ENCODE results near the gene CSF3. TPM values are rescaled to one million over a fixed set of nuclear protein-coding genes. Genes with fewer than 3 reads are reported as not detected.

The CSF3 gene
- total and polyA plus RNA-seq, 3 donors from 2014 or later, result 0.80 to 3.6 (median 2.4) TPM

DNA sequence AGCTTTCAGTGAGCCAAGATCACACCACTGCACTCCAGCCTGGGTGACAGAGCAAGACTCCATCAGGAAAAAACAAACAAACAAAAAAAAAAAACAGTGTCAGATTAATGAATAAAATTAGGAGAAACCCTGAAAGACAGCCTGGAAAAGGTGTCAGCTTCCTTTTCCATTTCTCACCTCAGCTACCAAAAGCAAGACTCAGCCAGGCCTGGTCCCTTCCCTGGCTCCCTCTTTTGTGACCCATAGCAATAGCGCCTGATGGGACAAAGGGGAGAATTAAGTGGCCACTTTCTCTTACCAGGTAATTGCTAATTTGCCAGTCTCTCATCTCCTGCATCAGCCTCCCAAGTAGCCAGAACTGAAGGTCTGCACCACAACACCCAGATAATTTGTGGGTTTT lies 43.6 kb downstream of the CSF3 start:
- no peaks in the 10 kb centered on the region for H3K27me3 ChIP-seq
- H3K36me3 ChIP-seq (ENCODE audit: low read depth, missing control alignments), result no peaks in the 10 kb centered on the region
- DNase-seq, result no peak
- intact Hi-C loops (cut with DNase I; ENCODE audit: low total_unique reads), result no loop called here
- peak overlapping the region; percentile 55 to 80 for H3K27ac ChIP-seq
- WGBS, 2 donors, result 92 to 100% methylated on average over 1 of the region's 1 CpG
- no peaks in the 10 kb centered on the region for H3K9me3 ChIP-seq
- H3K4me1 ChIP-seq, result peaks cover 17% of the 10 kb centered on the region
- no peak for TF ChIP-seq POLR2A (IDR thresholded peaks at IDR 0.05)
- TF ChIP-seq, protein P1, sequence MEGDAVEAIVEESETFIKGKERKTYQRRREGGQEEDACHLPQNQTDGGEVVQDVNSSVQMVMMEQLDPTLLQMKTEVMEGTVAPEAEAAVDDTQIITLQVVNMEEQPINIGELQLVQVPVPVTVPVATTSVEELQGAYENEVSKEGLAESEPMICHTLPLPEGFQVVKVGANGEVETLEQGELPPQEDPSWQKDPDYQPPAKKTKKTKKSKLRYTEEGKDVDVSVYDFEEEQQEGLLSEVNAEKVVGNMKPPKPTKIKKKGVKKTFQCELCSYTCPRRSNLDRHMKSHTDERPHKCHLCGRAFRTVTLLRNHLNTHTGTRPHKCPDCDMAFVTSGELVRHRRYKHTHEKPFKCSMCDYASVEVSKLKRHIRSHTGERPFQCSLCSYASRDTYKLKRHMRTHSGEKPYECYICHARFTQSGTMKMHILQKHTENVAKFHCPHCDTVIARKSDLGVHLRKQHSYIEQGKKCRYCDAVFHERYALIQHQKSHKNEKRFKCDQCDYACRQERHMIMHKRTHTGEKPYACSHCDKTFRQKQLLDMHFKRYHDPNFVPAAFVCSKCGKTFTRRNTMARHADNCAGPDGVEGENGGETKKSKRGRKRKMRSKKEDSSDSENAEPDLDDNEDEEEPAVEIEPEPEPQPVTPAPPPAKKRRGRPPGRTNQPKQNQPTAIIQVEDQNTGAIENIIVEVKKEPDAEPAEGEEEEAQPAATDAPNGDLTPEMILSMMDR (IDR thresholded peaks at IDR 0.05), result no peak
- no peak overlapping the region for H3K4me3 ChIP-seq

DNA sequence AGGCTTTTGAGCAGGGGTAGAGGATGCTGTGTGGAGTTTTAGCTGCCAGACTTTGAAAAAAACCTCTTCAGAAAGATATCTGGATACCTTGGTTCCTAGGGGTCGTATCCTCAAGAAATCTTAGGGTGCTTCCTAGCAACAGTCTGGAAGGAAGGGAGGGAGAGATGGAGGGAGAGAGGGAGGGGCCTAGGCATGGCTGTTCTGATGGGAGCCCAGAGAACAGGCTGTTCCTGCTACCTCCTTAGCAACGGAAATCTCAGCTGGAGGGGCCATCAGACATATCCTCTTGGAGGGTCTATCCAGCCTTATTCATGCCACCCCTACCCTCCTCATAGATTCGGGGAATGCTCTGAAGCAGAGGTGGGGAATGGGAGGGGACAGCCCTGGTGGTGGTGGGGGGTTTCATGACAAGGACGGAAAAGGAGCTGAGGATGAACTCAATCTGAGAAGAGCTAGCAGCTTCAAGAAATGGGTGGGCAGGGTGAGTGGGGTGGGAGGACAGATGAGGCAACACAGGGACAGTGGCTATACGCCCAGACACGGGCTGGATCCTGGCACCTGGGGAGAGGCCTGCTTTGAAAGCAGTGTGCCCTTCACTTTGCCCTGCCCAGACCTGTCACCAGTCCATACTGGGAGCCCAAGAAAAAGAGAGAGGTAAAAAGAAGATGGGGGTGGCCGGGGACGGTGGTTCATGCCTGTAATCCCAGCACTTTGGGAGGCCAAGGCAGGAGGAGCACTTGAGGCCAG lies 44.7 kb downstream of the CSF3 start:
- no peaks in the 10 kb centered on the region for H3K27me3 ChIP-seq
- DNase-seq, result no peak
- no peaks in the 10 kb centered on the region for H3K36me3 ChIP-seq (ENCODE audit: low read depth, missing control alignments)
- H3K9me3 ChIP-seq, result no peaks in the 10 kb centered on the region
- peak overlapping the region in 1 of 2 donors; percentile 24 for H3K27ac ChIP-seq
- TF ChIP-seq, protein P1 (IDR thresholded peaks at IDR 0.05), result no peak
- no peak for TF ChIP-seq POLR2A (IDR thresholded peaks at IDR 0.05)
- H3K4me1 ChIP-seq, result peaks cover 27% of the 10 kb centered on the region
- H3K4me3 ChIP-seq, result no peak overlapping the region
- 61 to 70% methylated on average over 8 of the region's 8 CpGs for WGBS, 2 donors
- intact Hi-C loops (cut with DNase I; ENCODE audit: low total_unique reads), result no loop called here

DNA sequence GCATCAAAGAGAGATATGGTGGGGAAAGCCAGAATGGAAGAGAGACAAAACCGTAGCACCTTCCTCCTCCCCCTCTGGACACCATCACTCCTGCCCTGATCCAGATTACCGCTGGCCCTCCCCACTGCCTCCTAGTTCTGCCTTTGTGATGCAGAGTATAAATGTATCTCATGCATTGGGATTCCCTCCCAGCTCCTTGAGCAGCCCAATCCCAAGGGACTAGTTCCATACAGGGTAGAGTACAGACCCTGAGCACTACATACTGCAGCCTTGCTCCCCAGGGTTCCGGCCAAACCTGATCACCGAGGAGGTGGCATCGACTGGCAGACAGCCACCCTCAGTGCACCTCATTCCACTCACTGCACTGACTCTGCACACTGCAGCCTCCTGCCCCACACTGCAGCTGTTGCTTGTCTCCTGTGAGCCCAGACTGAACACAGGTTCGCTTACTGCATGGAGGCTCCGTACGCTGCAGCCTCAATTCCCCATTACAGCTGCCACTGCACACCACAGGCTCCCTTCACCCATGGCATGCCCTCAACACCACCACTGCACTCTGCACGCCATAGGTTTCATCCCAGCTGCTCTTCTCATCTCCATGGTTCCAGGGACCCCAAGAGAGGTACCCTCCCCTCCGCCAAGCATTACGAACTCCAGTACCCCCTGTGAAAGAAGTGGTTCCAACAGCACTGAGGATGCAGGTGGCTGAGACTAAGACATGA lies 45.8 kb downstream of the CSF3 start:
- no peak for DNase-seq
- Histone ChIP-seq H3K27ac (no peak overlapping the region), H3K4me1 (peaks cover 38% of the 10 kb centered on the region), H3K36me3 (ENCODE audit: low read depth, missing control alignments) (no peaks in the 10 kb centered on the region), H3K27me3 (no peaks in the 10 kb centered on the region), H3K4me3 (no peak overlapping the region), H3K9me3 (no peaks in the 10 kb centered on the region)
- 83 to 86% methylated on average over 8 to 11 of the region's 11 CpGs for WGBS, 2 donors
- TF ChIP-seq, protein P1 (IDR thresholded peaks at IDR 0.05), result no peak
- no peak for TF ChIP-seq POLR2A (IDR thresholded peaks at IDR 0.05)
- intact Hi-C loops (cut with DNase I; ENCODE audit: low total_unique reads), result no loop called here

DNA sequence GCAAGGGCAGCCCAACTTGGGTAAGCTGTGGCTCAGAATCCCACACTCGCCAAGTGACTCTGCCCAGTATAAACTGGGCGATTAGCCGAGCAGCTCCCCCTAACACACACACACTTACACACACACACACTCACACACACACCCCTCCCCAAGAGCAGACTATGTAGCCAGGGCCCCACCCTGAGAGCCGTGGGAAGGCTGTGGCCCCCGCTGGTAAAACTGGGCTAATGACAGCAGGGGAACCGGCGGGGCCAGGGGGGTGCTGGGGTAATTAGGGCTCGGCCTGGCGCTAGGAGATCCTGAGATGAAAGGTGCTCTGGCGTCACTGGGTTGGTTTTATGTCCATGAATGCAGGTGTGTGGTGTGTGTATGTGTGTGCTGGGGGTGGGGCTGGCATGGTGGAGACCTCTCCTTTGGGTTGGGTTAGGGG lies 46.4 kb downstream of the CSF3 start:
- intact Hi-C loops (cut with DNase I; ENCODE audit: low total_unique reads), result no loop called here
- WGBS, 2 donors, result 68 to 72% methylated on average over 10 of the region's 10 CpGs
- TF ChIP-seq POLR2A (IDR thresholded peaks at IDR 0.05), result no peak
- TF ChIP-seq, protein P1 (IDR thresholded peaks at IDR 0.05), result no peak
- H3K4me1 ChIP-seq, result peaks cover 41% of the 10 kb centered on the region
- no peaks in the 10 kb centered on the region for H3K36me3 ChIP-seq (ENCODE audit: low read depth, missing control alignments)
- H3K9me3 ChIP-seq, result no peaks in the 10 kb centered on the region
- DNase-seq, result no peak
- H3K27me3 ChIP-seq, result no peaks in the 10 kb centered on the region
- H3K4me3 ChIP-seq, result no peak overlapping the region
- peak overlapping the region in 1 of 2 donors; percentile 97 for H3K27ac ChIP-seq

Measured in testis (tissue), 3 donors.